Mucosa of stomach (tissue), 1 donor: ENCODE data around the gene DDX28.

Experiments used
- H3K27me3 ChIP-seq: one replicate; pipeline ENCODE4 v1.7.0; 2013; ENCODE audit warnings: mild to moderate bottlenecking, low read length; ENCODE audit not compliant: control insufficient read depth, insufficient read depth
- H3K36me3 ChIP-seq: one replicate; pipeline ENCODE4 v1.7.0; 2013; ENCODE audit warnings: low read length; ENCODE audit not compliant: control insufficient read depth, insufficient read depth
- H3K4me1 ChIP-seq: one replicate; pipeline ENCODE4 v1.7.0; 2013; ENCODE audit warnings: mild to moderate bottlenecking, low read length; ENCODE audit not compliant: control insufficient read depth, insufficient read depth
- H3K4me3 ChIP-seq: one replicate; pipeline ENCODE4 v1.7.0; 2013; ENCODE audit warnings: low read length
- H3K9ac ChIP-seq: one replicate; pipeline ENCODE4 v1.7.0; 2013; ENCODE audit warnings: mild to moderate bottlenecking, low read length, moderate library complexity
- H3K9me3 ChIP-seq: one replicate; pipeline ENCODE4 v1.7.0; 2013; ENCODE audit warnings: mild to moderate bottlenecking, low read length, moderate library complexity; ENCODE audit not compliant: control insufficient read depth
- donor health status: Pancreatic carcinoma.

Gene DDX28

GRCh38 chr16:68062910-68063393, 39.9 kb upstream of the DDX28 start:
- no peaks in the 10 kb centered on the region for H3K36me3 ChIP-seq
- H3K9me3 ChIP-seq: no peaks in the 10 kb centered on the region
- H3K9ac ChIP-seq: no peak overlapping the region
- no peak overlapping the region for H3K4me3 ChIP-seq
- peaks cover 5% of the 10 kb centered on the region for H3K4me1 ChIP-seq
- no peaks in the 10 kb centered on the region for H3K27me3 ChIP-seq

GRCh38 chr16:68061396-68061795, 38.4 kb upstream of the DDX28 start:
- Histone ChIP-seq H3K4me1 (peaks cover 5% of the 10 kb centered on the region), H3K36me3 (no peaks in the 10 kb centered on the region), H3K4me3 (no peak overlapping the region)

GRCh38 chr16:68059804-68060203, 36.8 kb upstream of the DDX28 start:
- no peaks in the 10 kb centered on the region for H3K36me3 ChIP-seq
- H3K4me3 ChIP-seq: no peak overlapping the region
- H3K9ac ChIP-seq: no peak overlapping the region
- no peaks in the 10 kb centered on the region for H3K9me3 ChIP-seq
- H3K27me3 ChIP-seq: no peaks in the 10 kb centered on the region
- peaks cover 3% of the 10 kb centered on the region for H3K4me1 ChIP-seq

More at GRCh38 chr16:68061396-68061795, 38.4 kb upstream of the DDX28 start:
- Histone ChIP-seq H3K9me3 (no peaks in the 10 kb centered on the region), H3K27me3 (no peaks in the 10 kb centered on the region), H3K9ac (no peak overlapping the region)

GRCh38 chr16:68055395-68055794, 32.4 kb upstream of the DDX28 start:
- H3K27me3 ChIP-seq: no peaks in the 10 kb centered on the region
- no peaks in the 10 kb centered on the region for H3K4me1 ChIP-seq
- no peaks in the 10 kb centered on the region for H3K36me3 ChIP-seq
- H3K9me3 ChIP-seq: no peaks in the 10 kb centered on the region
- no peak overlapping the region for H3K4me3 ChIP-seq
- H3K9ac ChIP-seq: no peak overlapping the region

GRCh38 chr16:68049449-68049848, 26.4 kb upstream of the DDX28 start:
- no peak overlapping the region for H3K9ac ChIP-seq
- no peaks in the 10 kb centered on the region for H3K36me3 ChIP-seq
- H3K9me3 ChIP-seq: no peaks in the 10 kb centered on the region
- H3K4me1 ChIP-seq: no peaks in the 10 kb centered on the region
- no peaks in the 10 kb centered on the region for H3K27me3 ChIP-seq
- no peak overlapping the region for H3K4me3 ChIP-seq

- Histone ChIP-seq H3K4me1 (no peaks in the 10 kb centered on the region), H3K27me3 (no peaks in the 10 kb centered on the region), H3K36me3 (no peaks in the 10 kb centered on the region), H3K9ac (no peak overlapping the region), H3K9me3 (no peaks in the 10 kb centered on the region), H3K4me3 (no peak overlapping the region)
Observed at GRCh38 chr16:68047987-68048386, 25.0 kb upstream of the DDX28 start.

GRCh38 chr16:68046106-68046505, 23.1 kb upstream of the DDX28 start:
- no peak overlapping the region for H3K4me3 ChIP-seq
- no peaks in the 10 kb centered on the region for H3K27me3 ChIP-seq
- H3K4me1 ChIP-seq: no peaks in the 10 kb centered on the region
- no peaks in the 10 kb centered on the region for H3K36me3 ChIP-seq
- H3K9ac ChIP-seq: no peak overlapping the region
- H3K9me3 ChIP-seq: no peaks in the 10 kb centered on the region

GRCh38 chr16:68041783-68042182, 18.8 kb upstream of the DDX28 start:
- H3K36me3 ChIP-seq: no peaks in the 10 kb centered on the region
- H3K9ac ChIP-seq: no peak overlapping the region
- H3K9me3 ChIP-seq: no peaks in the 10 kb centered on the region
- no peaks in the 10 kb centered on the region for H3K27me3 ChIP-seq
- no peaks in the 10 kb centered on the region for H3K4me1 ChIP-seq
- H3K4me3 ChIP-seq: no peak overlapping the region

- Histone ChIP-seq H3K9ac (no peak overlapping the region), H3K36me3 (no peaks in the 10 kb centered on the region), H3K4me3 (no peak overlapping the region), H3K9me3 (no peaks in the 10 kb centered on the region), H3K4me1 (no peaks in the 10 kb centered on the region), H3K27me3 (no peaks in the 10 kb centered on the region)
Observed at GRCh38 chr16:68040506-68041288, 17.7 kb upstream of the DDX28 start.

- no peaks in the 10 kb centered on the region for H3K36me3 ChIP-seq
- no peaks in the 10 kb centered on the region for H3K4me1 ChIP-seq
- no peaks in the 10 kb centered on the region for H3K9me3 ChIP-seq
- H3K4me3 ChIP-seq: no peak overlapping the region
- no peaks in the 10 kb centered on the region for H3K27me3 ChIP-seq
- H3K9ac ChIP-seq: no peak overlapping the region
Observed at GRCh38 chr16:68037841-68038597, 15.0 kb upstream of the DDX28 start.

- Histone ChIP-seq H3K36me3 (no peaks in the 10 kb centered on the region), H3K4me3 (no peak overlapping the region), H3K9me3 (no peaks in the 10 kb centered on the region), H3K27me3 (no peaks in the 10 kb centered on the region), H3K9ac (no peak overlapping the region), H3K4me1 (no peaks in the 10 kb centered on the region)
Observed at GRCh38 chr16:68035227-68035626, 12.2 kb upstream of the DDX28 start.

- Histone ChIP-seq H3K9ac (no peak overlapping the region), H3K4me1 (no peaks in the 10 kb centered on the region), H3K4me3 (no peak overlapping the region), H3K9me3 (no peaks in the 10 kb centered on the region), H3K27me3 (no peaks in the 10 kb centered on the region), H3K36me3 (no peaks in the 10 kb centered on the region)
Observed at GRCh38 chr16:68033101-68033500, 10.1 kb upstream of the DDX28 start.
